CD4-positive, alpha-beta T cell (primary cell): ENCODE results near the gene LDB2. TPM values are rescaled to one million over a fixed set of nuclear protein-coding genes. Genes with fewer than 3 reads are reported as not detected.

ENCODE experiments used
- ATAC-seq: fragments of 200-7000 bp; cut with Tn5 transposase; one replicate; pipeline ENCODE4 v1.10.0; 2022; ENCODE audit warnings: mild to moderate bottlenecking; ENCODE audit not compliant: poor library complexity
- CTCF ChIA-PET: fragments of 350-600 bp; sonication (Branson Sonifier 250); formaldehyde crosslinking; loops from one replicate; lab custom pipeline; 2021; ENCODE audit warnings: antibody characterized with exemption, inconsistent platforms; lab: Charles Lee
- POLR2A ChIA-PET: fragments of 350-600 bp; sonication (Branson Sonifier 250); formaldehyde crosslinking; loops from one replicate; lab custom pipeline; 2021; ENCODE audit warnings: antibody characterized with exemption, inconsistent platforms; lab: Charles Lee
- DNase-seq, 14 experiments: peaks; one replicate each; pipeline ENCODE4 v3.0.0-alpha.2; 2013 to 2020; ENCODE audit warnings: mixed read lengths in 2 of 14
- H3K27ac ChIP-seq, 2 donors: one replicate each; pipeline versions ENCODE4 v1.5.1 to v1.7.0; 2013; ENCODE audit warnings: low read length in 2 of 2, low read depth in 1 of 2, mild to moderate bottlenecking in 1 of 2
- H3K27me3 ChIP-seq, 2 experiments: 1 replicate in 1 of 2; 2 replicates in 1 of 2; pipeline versions ENCODE4 v1.6.1 to v1.7.0; 2013; ENCODE audit warnings: low read length in 2 of 2, control low read depth in 1 of 2, mild to moderate bottlenecking in 1 of 2, moderate library complexity in 1 of 2; ENCODE audit not compliant: insufficient read depth in 2 of 2, control insufficient read depth in 1 of 2
- H3K36me3 ChIP-seq: one replicate; pipeline ENCODE4 v1.6.1; 2013; ENCODE audit warnings: low read length, control low read depth; ENCODE audit not compliant: insufficient read depth
- H3K4me1 ChIP-seq: one replicate; pipeline ENCODE4 v1.6.1; 2013; ENCODE audit warnings: low read length, control low read depth; ENCODE audit not compliant: insufficient read depth
- H3K4me3 ChIP-seq: one replicate; pipeline ENCODE4 v1.5.1; 2013; ENCODE audit warnings: mild to moderate bottlenecking, low read length, moderate library complexity
- H3K9me3 ChIP-seq, 2 experiments: 1 replicate in 1 of 2; 2 replicates in 1 of 2; pipeline versions ENCODE4 v1.6.1 to v1.7.0; 2013; ENCODE audit warnings: low read length in 2 of 2, mild to moderate bottlenecking in 2 of 2, control low read depth in 1 of 2, moderate library complexity in 1 of 2; ENCODE audit not compliant: control insufficient read depth in 1 of 2, insufficient read depth in 1 of 2
- H3K27ac Mint-ChIP-seq: one replicate; pipeline ENCODE4 v1.8.0; 2020; ENCODE audit warnings: mixed read lengths
- H3K27me3 Mint-ChIP-seq: one replicate; pipeline ENCODE4 v1.8.0; 2021; ENCODE audit warnings: mixed read lengths
- H3K36me3 Mint-ChIP-seq: one replicate; pipeline ENCODE4 v1.8.0; 2021; ENCODE audit warnings: low read depth, mixed read lengths
- H3K4me1 Mint-ChIP-seq: one replicate; pipeline ENCODE4 v1.8.0; 2021; ENCODE audit warnings: low read depth, mixed read lengths
- H3K4me3 Mint-ChIP-seq: one replicate; pipeline ENCODE4 v1.8.0; 2020; ENCODE audit warnings: mild to moderate bottlenecking, mixed read lengths
- H3K9me3 Mint-ChIP-seq: one replicate; pipeline ENCODE4 v1.8.0; 2020; ENCODE audit warnings: mixed read lengths
- intact Hi-C, 2 experiments: fragments of 100-400 bp; cut with DNase I in 1 of 2; cut with micrococcal nuclease in 1 of 2; formaldehyde crosslinking; loops; one replicate each; pipeline versions ENCODE4 v1.15.1 to v1.9.0; 2023 to 2025; cut with DNase I, micrococcal nuclease
- total RNA-seq, 174 experiments: library from RNA in 2 of 174; stranded (reverse) in 2 of 174; gene quantifications; one replicate each; pipeline ENCODE4 v1.2.3 and lab custom pipeline; 2021 to 2026
- TF ChIP-seq, protein P1 (sequence below): fragments of 200-600 bp; IDR thresholded peaks from one replicate; pipeline ENCODE4 v1.8.0; 2022; ENCODE audit warnings: antibody characterized with exemption, mild to moderate bottlenecking

LDB2 gene
- total RNA-seq, 2 experiments from 2014 or later: not detected

- TF ChIP-seq, protein P1, sequence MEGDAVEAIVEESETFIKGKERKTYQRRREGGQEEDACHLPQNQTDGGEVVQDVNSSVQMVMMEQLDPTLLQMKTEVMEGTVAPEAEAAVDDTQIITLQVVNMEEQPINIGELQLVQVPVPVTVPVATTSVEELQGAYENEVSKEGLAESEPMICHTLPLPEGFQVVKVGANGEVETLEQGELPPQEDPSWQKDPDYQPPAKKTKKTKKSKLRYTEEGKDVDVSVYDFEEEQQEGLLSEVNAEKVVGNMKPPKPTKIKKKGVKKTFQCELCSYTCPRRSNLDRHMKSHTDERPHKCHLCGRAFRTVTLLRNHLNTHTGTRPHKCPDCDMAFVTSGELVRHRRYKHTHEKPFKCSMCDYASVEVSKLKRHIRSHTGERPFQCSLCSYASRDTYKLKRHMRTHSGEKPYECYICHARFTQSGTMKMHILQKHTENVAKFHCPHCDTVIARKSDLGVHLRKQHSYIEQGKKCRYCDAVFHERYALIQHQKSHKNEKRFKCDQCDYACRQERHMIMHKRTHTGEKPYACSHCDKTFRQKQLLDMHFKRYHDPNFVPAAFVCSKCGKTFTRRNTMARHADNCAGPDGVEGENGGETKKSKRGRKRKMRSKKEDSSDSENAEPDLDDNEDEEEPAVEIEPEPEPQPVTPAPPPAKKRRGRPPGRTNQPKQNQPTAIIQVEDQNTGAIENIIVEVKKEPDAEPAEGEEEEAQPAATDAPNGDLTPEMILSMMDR: no peak
- H3K9me3 Mint-ChIP-seq: no peaks in the 10 kb centered on the region
- no peaks in the 10 kb centered on the region for H3K27me3 ChIP-seq
- no peaks in the 10 kb centered on the region for H3K4me1 ChIP-seq
- ATAC-seq (no peak), DNase-seq (no peak)
- no peak overlapping the region for H3K27ac ChIP-seq
- no peaks in the 10 kb centered on the region for H3K36me3 Mint-ChIP-seq
- intact Hi-C loops: no loop called here
- H3K9me3 ChIP-seq: no peaks in the 10 kb centered on the region
- no peaks in the 10 kb centered on the region for H3K27me3 Mint-ChIP-seq
- no peaks in the 10 kb centered on the region for H3K36me3 ChIP-seq
- H3K4me3 ChIP-seq: no peak overlapping the region
- H3K4me3 Mint-ChIP-seq: no peak overlapping the region
- H3K4me1 Mint-ChIP-seq: no peaks in the 10 kb centered on the region
- ChIA-PET CTCF (no interaction called here), POLR2A (no interaction called here)
- H3K27ac Mint-ChIP-seq: no peak overlapping the region
Measured at GRCh38 chr4:16590797-16591196, 307.6 kb downstream of the LDB2 start.

DNA sequence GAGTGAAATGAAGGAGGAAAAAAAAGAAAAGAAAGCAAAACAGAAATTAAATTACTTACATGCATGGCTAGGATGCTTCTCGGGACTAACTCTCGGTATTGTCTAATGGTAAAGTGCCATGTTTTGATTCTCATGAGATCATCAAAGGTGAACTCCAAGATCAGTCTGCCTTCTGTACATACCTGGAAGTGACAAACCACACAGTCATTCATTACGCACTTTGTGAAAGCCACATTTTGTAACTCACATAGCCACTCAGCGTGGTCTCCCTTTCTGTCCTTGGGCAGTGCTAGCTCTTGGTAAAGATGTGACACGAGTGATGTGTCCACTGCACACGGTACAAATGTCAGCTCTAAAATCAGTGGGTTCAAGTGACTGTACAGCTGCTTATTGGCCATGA is 309.8 kb downstream of the LDB2 start:
- Mint-ChIP-seq H3K4me3 (no peak overlapping the region), H3K9me3 (no peaks in the 10 kb centered on the region), H3K4me1 (no peaks in the 10 kb centered on the region), H3K27me3 (no peaks in the 10 kb centered on the region), H3K27ac (no peak overlapping the region), H3K36me3 (no peaks in the 10 kb centered on the region)
- no peak for DNase-seq
- Histone ChIP-seq H3K4me3 (no peak overlapping the region), H3K27me3 (no peaks in the 10 kb centered on the region), H3K27ac (no peak overlapping the region), H3K4me1 (no peaks in the 10 kb centered on the region), H3K36me3 (no peaks in the 10 kb centered on the region), H3K9me3 (no peaks in the 10 kb centered on the region)
- ChIA-PET CTCF (no interaction called here), POLR2A (no interaction called here)
- ATAC-seq: no peak
- TF ChIP-seq, protein P1: no peak
- intact Hi-C loops: no loop called here

DNA sequence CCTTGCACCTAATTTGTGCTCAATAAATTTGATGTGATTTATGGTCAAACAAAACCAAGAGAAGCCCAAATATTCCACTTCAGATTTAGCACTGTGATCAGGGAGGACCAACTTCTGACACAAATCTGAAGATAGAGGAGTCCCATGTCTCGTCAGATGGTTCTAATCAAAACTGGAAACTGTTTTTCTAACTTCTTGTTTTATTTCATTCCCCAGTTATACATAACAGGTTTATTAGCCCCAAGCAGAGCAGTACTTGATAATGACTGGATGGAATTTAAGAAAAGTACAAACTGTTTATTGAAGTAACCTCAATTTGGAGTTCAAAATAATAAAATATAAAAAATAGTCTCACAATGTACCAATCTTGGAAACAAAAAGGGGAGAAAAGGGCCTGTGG is 310.3 kb downstream of the LDB2 start:
- ChIA-PET CTCF (no interaction called here), POLR2A (no interaction called here)
- H3K36me3 Mint-ChIP-seq: no peaks in the 10 kb centered on the region
- TF ChIP-seq, protein P1: no peak
- H3K27ac Mint-ChIP-seq: no peak overlapping the region
- H3K4me1 ChIP-seq: no peaks in the 10 kb centered on the region
- H3K4me3 Mint-ChIP-seq: no peak overlapping the region
- H3K36me3 ChIP-seq: no peaks in the 10 kb centered on the region
- no peak overlapping the region for H3K4me3 ChIP-seq
- H3K9me3 Mint-ChIP-seq: no peaks in the 10 kb centered on the region
- ATAC-seq (no peak), DNase-seq (no peak)
- H3K9me3 ChIP-seq: no peaks in the 10 kb centered on the region
- intact Hi-C loops: no loop called here
- H3K27me3 ChIP-seq: no peaks in the 10 kb centered on the region
- no peaks in the 10 kb centered on the region for H3K4me1 Mint-ChIP-seq
- H3K27me3 Mint-ChIP-seq: no peaks in the 10 kb centered on the region
- H3K27ac ChIP-seq: no peak overlapping the region
